Ovary (tissue), 9 donors: Measurements from ENCODE around the gene LGALS3BP. TPM values are rescaled to one million over a fixed set of nuclear protein-coding genes. Genes with fewer than 3 reads are reported as not detected.

Experiments
- DNase-seq, 5 donors: peaks; one replicate each; pipeline ENCODE4 v3.0.0-alpha.2; 2019 to 2020
- H3K27ac ChIP-seq, 2 donors: fragments of 200-600 bp; one replicate each; pipeline versions ENCODE4 v1.5.1 to v1.8.0; 2019 to 2022
- H3K27me3 ChIP-seq: fragments of 200-600 bp; one replicate; pipeline ENCODE4 v1.8.0; 2022
- H3K36me3 ChIP-seq: fragments of 200-600 bp; sonication (generic); one replicate; pipeline ENCODE4 v1.5.1; 2019
- H3K4me1 ChIP-seq: one replicate; pipeline ENCODE4 v1.8.1; 2013; ENCODE audit warnings: mild to moderate bottlenecking, moderate library complexity; ENCODE audit not compliant: insufficient read depth
- H3K4me3 ChIP-seq: fragments of 200-600 bp; sonication (generic); one replicate; pipeline ENCODE4 v1.5.1; 2017
- H3K9me3 ChIP-seq, 2 donors: fragments of 200-600 bp in 1 of 2; sonication (generic) in 1 of 2; one replicate each; pipeline versions ENCODE4 v1.5.1 to v1.8.1; 2013 to 2019; ENCODE audit warnings: mild to moderate bottlenecking in 1 of 2, moderate library complexity in 1 of 2
- CTCF ChIP-seq, 3 donors: fragments of 450-650 bp in 2 of 3; fragments of 200-600 bp in 1 of 3; IDR thresholded peaks; one replicate each; pipeline versions ENCODE4 v1.5.1 to v1.8.0; 2016 to 2022; ENCODE audit warnings: antibody characterized with exemption in 3 of 3, mild to moderate bottlenecking in 1 of 3
- EP300 ChIP-seq: sonication (generic); formaldehyde crosslinking; IDR thresholded peaks from one replicate; pipeline ENCODE4 v1.6.1; 2017; ENCODE audit warnings: antibody characterized with exemption
- POLR2A ChIP-seq: fragments of 450-650 bp; IDR thresholded peaks from one replicate; pipeline ENCODE4 v1.6.1; 2017; ENCODE audit warnings: antibody characterized with exemption, mild to moderate bottlenecking, moderate library complexity
- WGBS, 3 donors: extraction: QIAGEN DNeasy Blood & Tissue Kit in 1 of 3; methylation state at CpG; one replicate each; pipeline versions ENCODE4 v1.1.5 to v1.1.7; 2013 to 2017; 5-methylcytosine and 5-hydroxymethylcytosine counted together
- intact Hi-C, 4 donors: fragments of 100-400 bp; cut with DNase I; formaldehyde crosslinking; loops; one replicate each; pipeline versions ENCODE4 v1.11.0 to v1.15.1; 2022 to 2023
- polyA plus RNA-seq, 2 donors: library from polyadenylated mRNA; stranded (reverse); fragments of 200-250 nt in 1 of 2; fragments of 350-450 nt in 1 of 2; fragmentation: Illumina TruSeq in 1 of 2; extraction: RNeasy Lipid Tissue Mini Kit (QIAGEN cat#74804) in 1 of 2; gene quantifications; one replicate each; pipeline ENCODE4 v1.2.3, GENCODE V29; 2013 to 2014
- total RNA-seq, 7 donors: library from RNA; depleted of rRNA in 2 of 7; stranded (reverse); fragments of >200 nt in 2 of 7; fragmentation: NEBNext Ultra II Directional in 3 of 7; extraction: Animal tissue kit (Norgen Biotek cat#: 25700) in 3 of 7; gene quantifications; one replicate each; pipeline versions ENCODE4 v1.1.0 to v1.2.4, GENCODE V29; 2016 to 2023
- donor health status: DM: no; HTN: no; CAD: no; lungs with moderate emphysema.
- donor health status: DM: no; HTN: no; CAD: no.
- donor health status: Bipolar disorder and iron deficiency.
- donor health status: DM: yes; HTN: yes; CAD: no.
- donor health status: DM: no; HTN: no; CAD: no.
- donor health status: DM: yes; HTN: yes; CAD: no.

Gene LGALS3BP
- total and polyA plus RNA-seq, 9 donors, result 191 to 584 (median 250) TPM

- no peak overlapping the region for H3K4me3 ChIP-seq
- H3K36me3 ChIP-seq, result no peaks in the 10 kb centered on the region
- H3K9me3 ChIP-seq, result no peaks in the 10 kb centered on the region
- intact Hi-C loops, result no loop called here
- 87 to 88% (median 87%) methylated on average over 19 of the region's 19 CpGs for WGBS, 3 donors
- no peaks in the 10 kb centered on the region for H3K27me3 ChIP-seq
- H3K4me1 ChIP-seq, result no peaks in the 10 kb centered on the region
- no peak overlapping the region for H3K27ac ChIP-seq
- peak in 4 of 5 donors; percentile 5 to 30 (median 15) for DNase-seq
- TF ChIP-seq EP300, result no peak
- TF ChIP-seq CTCF (IDR thresholded peaks at IDR 0.05), result no peak
- TF ChIP-seq POLR2A, result no peak
These were observed 21.7 kb upstream of the LGALS3BP start for GRCh38 chr17:79001190-79002020.

- peak in 3 of 5 donors; percentile 6 to 26 (median 13) for DNase-seq
- H3K27me3 ChIP-seq, result no peaks in the 10 kb centered on the region
- peaks cover 2% of the 10 kb centered on the region for H3K4me1 ChIP-seq
- no peak overlapping the region for H3K4me3 ChIP-seq
- H3K27ac ChIP-seq, result no peak overlapping the region
- no peaks in the 10 kb centered on the region for H3K36me3 ChIP-seq
- H3K9me3 ChIP-seq, result no peaks in the 10 kb centered on the region
- intact Hi-C loops, result no loop called here
- WGBS, 3 donors, result 87 to 89% (median 88%) methylated on average over 25 of the region's 25 CpGs
- TF ChIP-seq POLR2A (no peak), EP300 (no peak), CTCF (IDR thresholded peaks at IDR 0.05) (no peak)
These were observed 20.9 kb upstream of the LGALS3BP start for GRCh38 chr17:79000396-79001189.

- WGBS, 3 donors, result 89 to 94% (median 93%) methylated on average over 12 of the region's 12 CpGs
- DNase-seq, result peak in 2 of 5 donors; percentile 5 to 8
- Histone ChIP-seq H3K27ac (no peak overlapping the region), H3K27me3 (no peaks in the 10 kb centered on the region), H3K4me3 (no peak overlapping the region), H3K9me3 (no peaks in the 10 kb centered on the region), H3K4me1 (peaks cover 2% of the 10 kb centered on the region), H3K36me3 (no peaks in the 10 kb centered on the region)
- no peak for TF ChIP-seq CTCF (IDR thresholded peaks at IDR 0.05)
- TF ChIP-seq POLR2A, result no peak
- TF ChIP-seq EP300, result no peak
- intact Hi-C loops, result loop anchor here in 2 of 4 donors (10.0 kb wide), 1 partner anchor 395 kb away; no protein-coding TSS in a partner anchor
These were observed 20.2 kb upstream of the LGALS3BP start for GRCh38 chr17:78999947-79000395.

- TF ChIP-seq EP300, result no peak
- Histone ChIP-seq H3K27me3 (no peaks in the 10 kb centered on the region), H3K36me3 (no peaks in the 10 kb centered on the region), H3K4me3 (no peak overlapping the region), H3K4me1 (peaks cover 2% of the 10 kb centered on the region), H3K27ac (no peak overlapping the region), H3K9me3 (no peaks in the 10 kb centered on the region)
- DNase-seq, result peak in 2 of 5 donors; percentile 4 to 16
- intact Hi-C loops, result loop anchor here in 2 of 4 donors (10.0 kb wide), 1 partner anchor 396 kb away; no protein-coding TSS in a partner anchor
- 85 to 86% (median 86%) methylated on average over 17 of the region's 17 CpGs for WGBS, 3 donors
These were observed 19.5 kb upstream of the LGALS3BP start for GRCh38 chr17:78999056-78999768.
